ENCODE results near the gene BAIAP2. TPM values are rescaled to one million over a fixed set of nuclear protein-coding genes. Genes with fewer than 3 reads are reported as not detected.
A peak's percentile ranks its signal among the peaks of the same experiment; 100 is the strongest.

The BAIAP2 gene
- total and polyA plus RNA-seq, 2 of the 13 experiments (the other 11 are each of a cell fraction or from before 2014, with no cell fraction given): 22.5 to 24.0 TPM

DNA sequence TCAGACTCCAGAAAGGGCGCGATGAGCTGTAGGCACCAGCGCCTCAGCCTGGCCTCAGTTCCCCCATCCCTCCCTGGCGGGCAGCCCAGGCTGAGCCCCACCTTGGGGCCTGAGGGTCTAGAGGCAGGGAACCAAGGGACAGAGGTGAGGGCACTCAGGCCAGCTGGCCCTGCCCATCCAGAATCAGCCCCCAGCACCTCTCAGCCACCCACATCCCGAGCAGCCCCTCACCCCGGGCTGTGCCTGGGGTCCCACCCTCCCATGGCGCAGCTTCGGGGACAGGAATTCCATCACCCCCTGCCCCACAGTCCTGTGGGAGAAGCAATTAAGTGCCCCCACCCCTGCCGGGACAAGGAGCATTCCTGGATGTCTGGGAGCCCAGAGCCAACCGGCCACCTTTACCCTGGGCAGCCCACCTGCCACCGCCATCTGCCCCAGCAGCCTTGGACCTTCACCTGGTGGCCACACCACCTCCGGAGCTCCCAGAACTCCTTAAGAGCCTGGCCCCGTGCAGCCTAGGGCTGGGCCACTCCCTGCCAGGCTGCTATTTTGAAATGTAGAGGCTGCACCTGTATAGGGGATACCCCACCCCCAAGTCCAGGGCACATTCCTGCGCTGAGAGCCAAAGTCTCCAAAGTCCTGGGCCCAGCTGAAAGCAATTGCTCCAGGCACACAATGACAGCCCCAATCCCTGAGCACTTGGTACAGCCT lies 96.7 kb downstream of the BAIAP2 start:
- Histone ChIP-seq H3K36me3 (replicated peaks in 1 of 2; ENCODE audit: control insufficient read depth in 1 of 2, insufficient read depth in 2 of 2, low read length in 2 of 2) (no peaks in the 10 kb centered on the region), H3K4me3 (replicated peaks in 1 of 3; ENCODE audit: insufficient read depth in 1 of 3, low read depth in 2 of 3, low read length in 3 of 3) (peak overlapping the region in 2 of 3 experiments; percentile 44 to 69; a peak in 5 of 6 replicates), H3K9me3 (ENCODE audit: low read length) (no peaks in the 10 kb centered on the region), H3K4me2 (ENCODE audit: low read depth, low read length) (peak overlapping the region; percentile 78), H2AFZ (ENCODE audit: low read length) (no peak overlapping the region), H4K20me1 (ENCODE audit: insufficient read depth, low read length) (no peaks in the 10 kb centered on the region; the same call in 1 of the 2 replicates), H3K9ac (ENCODE audit: insufficient read depth, low read depth, low read length) (peak overlapping the region; percentile 47), H3K4me1 (ENCODE audit: insufficient read depth, low read length) (peaks cover 58% of the 10 kb centered on the region), H3K79me2 (ENCODE audit: insufficient read depth, low read length) (no peaks in the 10 kb centered on the region), H3K27ac (ENCODE audit: extremely low read length, insufficient read depth, low read length) (no peak overlapping the region), H3K27me3 (ENCODE audit: control insufficient read depth in 1 of 2, insufficient read depth in 2 of 2, low read length in 2 of 2) (no peaks in the 10 kb centered on the region)
- ATAC-seq (peak; percentile 2), FAIRE-seq (no peak), DNase-seq (ENCODE audit: low spot score) (peak; percentile 34)
- no TSS peak for BruUV-seq (replicated peaks)
- intact Hi-C loops (cut with micrococcal nuclease; ENCODE audit: unreplicated experiment) (no loop called here), in situ Hi-C loops (cut with HindIII; ENCODE audit: extremely low pct_ligation_motif_present, low pct_unique_long_range_greater_than_20kb) (no loop called here)
- POLR2A ChIA-PET: interaction anchor here (0.7 to 1.7 kb wide), 5 partner anchors 10 to 91 kb away, joined by 3 to 7 read pairs (median 5); partner anchors contain the start of genes AATK, CEP131 and PVALEF
- 15% methylated on average over 8 of the region's 14 CpGs for WGBS (ENCODE audit: low lambda C conversion rate)
- CTCF ChIA-PET (ENCODE audit: low intra/inter-chr PET ratio, low total read pairs): no interaction called here
- no peak for TF ChIP-seq ZNF749 (CRISPR knock-in tag; IDR thresholded peaks at IDR 0.05; ENCODE audit: borderline replicate concordance)
- no peak for TF ChIP-seq NCOA1 (CRISPR knock-in tag; IDR thresholded peaks at IDR 0.05)
- no peak for TF ChIP-seq ZBTB7A (CRISPR knock-in tag; IDR thresholded peaks at IDR 0.05)
- no peak for TF ChIP-seq XRCC5 (optimal IDR thresholded peaks at IDR 0.05; ENCODE audit: low read length)
- TF ChIP-seq ZSCAN9 (CRISPR knock-in tag; IDR thresholded peaks at IDR 0.05; ENCODE audit: borderline replicate concordance): no peak
- peak; percentile 88 for TF ChIP-seq ZEB1 (IDR thresholded peaks at IDR 0.05; ENCODE audit: insufficient replicate concordance, low read depth)
- TF ChIP-seq HIC2 (CRISPR knock-in tag; IDR thresholded peaks at IDR 0.05; ENCODE audit: low read depth): no peak
- 0 out of 2 replicates have a peak, but pooled peaks have one; percentile 8 for TF ChIP-seq ZNF646 (CRISPR knock-in tag; IDR thresholded peaks at IDR 0.05)
- no peak for TF ChIP-seq BORCS8-MEF2B (CRISPR knock-in tag; IDR thresholded peaks at IDR 0.05)
- TF ChIP-seq SP4 (CRISPR knock-in tag; IDR thresholded peaks at IDR 0.05): 0 out of 2 replicates have a peak, but pooled peaks have one; percentile 21
- TF ChIP-seq KLF6 (CRISPR knock-in tag; IDR thresholded peaks at IDR 0.05): no peak
- TF ChIP-seq MYPOP (CRISPR knock-in tag; IDR thresholded peaks at IDR 0.05): no peak
